ENCODE data around the gene C20orf144.
"Not testable (repeated sequence)": the region's sequence is repeated elsewhere in the genome, so short reads cannot be mapped to it uniquely, and the experiment has no call there.

DNA sequence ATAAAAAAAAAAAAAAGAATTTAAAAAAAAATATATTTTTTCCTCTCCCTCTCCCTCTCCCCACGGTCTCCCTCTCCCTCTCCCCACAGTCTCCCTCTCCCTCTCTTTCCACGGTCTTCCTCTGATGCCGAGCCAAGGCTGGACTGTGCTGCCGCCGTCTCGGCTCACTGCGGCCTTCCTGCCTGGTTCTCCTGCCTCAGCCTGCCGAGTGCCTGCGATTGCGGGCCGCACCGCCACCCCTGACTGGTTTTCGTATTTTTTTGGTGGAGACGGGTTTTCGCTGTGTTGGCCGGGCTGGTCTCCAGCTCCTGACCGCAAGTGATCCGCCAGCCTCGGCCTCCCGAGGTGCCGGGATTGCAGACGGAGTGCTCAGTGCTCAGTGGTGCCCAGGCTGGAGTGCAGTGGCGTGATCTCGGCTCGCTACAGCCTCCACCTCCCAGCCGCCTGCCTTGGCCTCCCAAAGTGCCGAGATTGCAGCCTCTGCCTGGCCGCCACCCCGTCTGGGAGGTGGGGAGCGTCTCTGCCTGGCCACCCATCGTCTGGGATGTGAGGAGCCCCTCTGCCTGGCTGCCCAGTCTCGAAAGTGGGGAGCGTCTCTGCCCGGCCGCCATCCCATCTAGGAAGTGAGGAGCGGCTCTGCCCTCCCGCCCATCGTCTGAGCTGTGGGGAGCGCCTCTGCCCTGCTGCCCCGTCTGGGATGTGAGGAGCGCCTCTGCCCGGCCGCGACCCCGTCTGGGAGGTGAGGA is 38.7 kb downstream of the C20orf144 start:
- TF ChIP-seq, protein P1, sequence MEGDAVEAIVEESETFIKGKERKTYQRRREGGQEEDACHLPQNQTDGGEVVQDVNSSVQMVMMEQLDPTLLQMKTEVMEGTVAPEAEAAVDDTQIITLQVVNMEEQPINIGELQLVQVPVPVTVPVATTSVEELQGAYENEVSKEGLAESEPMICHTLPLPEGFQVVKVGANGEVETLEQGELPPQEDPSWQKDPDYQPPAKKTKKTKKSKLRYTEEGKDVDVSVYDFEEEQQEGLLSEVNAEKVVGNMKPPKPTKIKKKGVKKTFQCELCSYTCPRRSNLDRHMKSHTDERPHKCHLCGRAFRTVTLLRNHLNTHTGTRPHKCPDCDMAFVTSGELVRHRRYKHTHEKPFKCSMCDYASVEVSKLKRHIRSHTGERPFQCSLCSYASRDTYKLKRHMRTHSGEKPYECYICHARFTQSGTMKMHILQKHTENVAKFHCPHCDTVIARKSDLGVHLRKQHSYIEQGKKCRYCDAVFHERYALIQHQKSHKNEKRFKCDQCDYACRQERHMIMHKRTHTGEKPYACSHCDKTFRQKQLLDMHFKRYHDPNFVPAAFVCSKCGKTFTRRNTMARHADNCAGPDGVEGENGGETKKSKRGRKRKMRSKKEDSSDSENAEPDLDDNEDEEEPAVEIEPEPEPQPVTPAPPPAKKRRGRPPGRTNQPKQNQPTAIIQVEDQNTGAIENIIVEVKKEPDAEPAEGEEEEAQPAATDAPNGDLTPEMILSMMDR (IDR thresholded peaks at IDR 0.05) = not testable (repeated sequence)
- TF ChIP-seq EP300, POLR2AphosphoS5 (IDR thresholded peaks at IDR 0.05): not testable (repeated sequence)

Data from esophagus muscularis mucosa (tissue), 4 donors.